Testis (tissue), 3 donors: Measurements from ENCODE around the gene CRY1. TPM values are rescaled to one million over a fixed set of nuclear protein-coding genes. Genes with fewer than 3 reads are reported as not detected.
A peak's percentile ranks its signal among the peaks of the same experiment; 100 is the strongest.

Experiments
- DNase-seq: peaks from one replicate; pipeline ENCODE4 v3.0.0-alpha.2; 2019
- H3K27ac ChIP-seq, 2 donors: fragments of 200-600 bp; sonication (generic); one replicate each; pipeline ENCODE4 v1.5.1; 2019
- H3K27me3 ChIP-seq: fragments of 200-600 bp; sonication (generic); one replicate; pipeline ENCODE4 v1.5.1; 2019
- H3K36me3 ChIP-seq: fragments of 200-600 bp; sonication (generic); one replicate; pipeline ENCODE4 v1.5.1; 2017; ENCODE audit warnings: low read depth; ENCODE audit errors: missing control alignments
- H3K4me1 ChIP-seq: fragments of 200-600 bp; sonication (generic); one replicate; pipeline ENCODE4 v1.5.1; 2019
- H3K4me3 ChIP-seq, 2 donors: fragments of 200-600 bp; sonication (generic); one replicate each; pipeline ENCODE4 v1.5.1; 2017 to 2019
- H3K9me3 ChIP-seq: fragments of 200-600 bp; sonication (generic); one replicate; pipeline ENCODE4 v1.5.1; 2017
- CTCF ChIP-seq, 3 experiments: fragments of 450-650 bp in 2 of 3; fragments of 200-600 bp in 1 of 3; sonication (generic) in 1 of 3; IDR thresholded peaks; one replicate each; pipeline ENCODE4 v1.5.1; 2016 to 2019; ENCODE audit warnings: antibody characterized with exemption in 3 of 3, mild to moderate bottlenecking in 2 of 3, moderate library complexity in 1 of 3
- POLR2A ChIP-seq: fragments of 450-650 bp; IDR thresholded peaks from one replicate; pipeline ENCODE4 v1.6.1; 2017; ENCODE audit warnings: antibody characterized with exemption, mild to moderate bottlenecking, moderate library complexity
- WGBS, 2 donors: methylation state at CpG; one replicate each; pipeline ENCODE4 v1.1.5; 2018; 5-methylcytosine and 5-hydroxymethylcytosine counted together
- intact Hi-C: fragments of 100-400 bp; cut with DNase I; formaldehyde crosslinking; loops from one replicate; pipeline ENCODE4 v1.15.1; 2023; ENCODE audit warnings: low total_unique reads
- polyA plus RNA-seq: library from polyadenylated mRNA; stranded (reverse); fragments of 350-450 nt; fragmentation: Illumina TruSeq; extraction: RNeasy Lipid Tissue Mini Kit (QIAGEN cat#74804); gene quantifications from one replicate; pipeline ENCODE4 v1.2.3, GENCODE V29; 2014; ENCODE audit warnings: low read depth, low replicate concordance; ENCODE audit not compliant: insufficient read depth
- total RNA-seq, 2 donors: library from RNA; depleted of rRNA; stranded (reverse); fragments of >200 nt; gene quantifications; one replicate each; pipeline ENCODE4 v1.2.3, GENCODE V29; 2016

The CRY1 gene
- total and polyA plus RNA-seq, 3 donors from 2014 or later, result 63.0 to 92.0 (median 71.6) TPM

- 85 to 98% methylated on average over 3 of the region's 3 CpGs for WGBS, 2 donors
- no peaks in the 10 kb centered on the region for H3K4me1 ChIP-seq
- no peak for TF ChIP-seq POLR2A
- no peak for TF ChIP-seq CTCF (IDR thresholded peaks at IDR 0.05)
- no peak overlapping the region for H3K27ac ChIP-seq
- no peaks in the 10 kb centered on the region for H3K27me3 ChIP-seq
- intact Hi-C loops, result no loop called here
- no peak for DNase-seq
- H3K9me3 ChIP-seq, result no peaks in the 10 kb centered on the region
- H3K36me3 ChIP-seq, result no peaks in the 10 kb centered on the region
- H3K4me3 ChIP-seq, result no peak overlapping the region
These were observed 131.1 kb downstream of the CRY1 start for GRCh38 chr12:106962286-106962685.

- no peaks in the 10 kb centered on the region for H3K36me3 ChIP-seq
- no peak overlapping the region for H3K4me3 ChIP-seq
- H3K27ac ChIP-seq, result no peak overlapping the region
- H3K4me1 ChIP-seq, result no peaks in the 10 kb centered on the region
- intact Hi-C loops, result no loop called here
- TF ChIP-seq CTCF (IDR thresholded peaks at IDR 0.05) (no peak), POLR2A (no peak)
- no peak for DNase-seq
- no peaks in the 10 kb centered on the region for H3K9me3 ChIP-seq
- H3K27me3 ChIP-seq, result no peaks in the 10 kb centered on the region
- 60 to 69% methylated on average over 3 of the region's 3 CpGs for WGBS, 2 donors
These were observed 132.9 kb downstream of the CRY1 start for GRCh38 chr12:106960443-106960842.

- Histone ChIP-seq H3K27me3 (no peaks in the 10 kb centered on the region), H3K4me1 (peaks cover 4% of the 10 kb centered on the region), H3K36me3 (no peaks in the 10 kb centered on the region), H3K4me3 (peak overlapping the region; percentile 97), H3K27ac (peak overlapping the region in 1 of 2 donors; percentile 99), H3K9me3 (no peaks in the 10 kb centered on the region)
- 11 to 18% methylated on average over 1 of the region's 1 CpG for WGBS, 2 donors
- no peak for TF ChIP-seq POLR2A
- no peak for TF ChIP-seq CTCF (IDR thresholded peaks at IDR 0.05)
- intact Hi-C loops, result no loop called here
- no peak for DNase-seq
These were observed 135.8 kb downstream of the CRY1 start for GRCh38 chr12:106957583-106957982.

- peak overlapping the region; percentile 98 to 99 for H3K27ac ChIP-seq
- H3K27me3 ChIP-seq, result no peaks in the 10 kb centered on the region
- H3K4me1 ChIP-seq, result peaks cover 4% of the 10 kb centered on the region
- intact Hi-C loops, result no loop called here
- H3K4me3 ChIP-seq, result peak overlapping the region; percentile 97
- no peaks in the 10 kb centered on the region for H3K36me3 ChIP-seq
- 0 to 1% methylated on average over 13 to 34 of the region's 34 CpGs for WGBS, 2 donors
- H3K9me3 ChIP-seq, result no peaks in the 10 kb centered on the region
- TF ChIP-seq POLR2A (no peak), CTCF (IDR thresholded peaks at IDR 0.05) (no peak)
- peak; percentile 71 for DNase-seq
These were observed 137.2 kb downstream of the CRY1 start for GRCh38 chr12:106956048-106956578.

GRCh38 chr12:106955377-106956047 lies 137.8 kb downstream of the CRY1 start, which contains the start of gene TMEM263:
Gene TMEM263, plus strand, starts transcription at chr12:106955907. Its CDS starts 11,210 bp downstream, at chr12:106967117.
- intact Hi-C loops, result no loop called here
- peaks cover 4% of the 10 kb centered on the region for H3K4me1 ChIP-seq
- no peak for TF ChIP-seq CTCF (IDR thresholded peaks at IDR 0.05)
- TF ChIP-seq POLR2A, result peak; percentile 82
- peak; percentile 95 for DNase-seq
- WGBS, 2 donors, result 0 to 6% methylated on average over 13 to 58 of the region's 88 CpGs
- H3K9me3 ChIP-seq, result no peaks in the 10 kb centered on the region
- peak within 1 kb of the TSS; percentile 97 for H3K4me3 ChIP-seq
- no peaks in the 10 kb centered on the region for H3K36me3 ChIP-seq
- H3K27ac ChIP-seq, result peak within 1 kb of the TSS; percentile 98 to 99
- no peaks in the 10 kb centered on the region for H3K27me3 ChIP-seq
